ENCODE data around the gene CCDC3.

DNA sequence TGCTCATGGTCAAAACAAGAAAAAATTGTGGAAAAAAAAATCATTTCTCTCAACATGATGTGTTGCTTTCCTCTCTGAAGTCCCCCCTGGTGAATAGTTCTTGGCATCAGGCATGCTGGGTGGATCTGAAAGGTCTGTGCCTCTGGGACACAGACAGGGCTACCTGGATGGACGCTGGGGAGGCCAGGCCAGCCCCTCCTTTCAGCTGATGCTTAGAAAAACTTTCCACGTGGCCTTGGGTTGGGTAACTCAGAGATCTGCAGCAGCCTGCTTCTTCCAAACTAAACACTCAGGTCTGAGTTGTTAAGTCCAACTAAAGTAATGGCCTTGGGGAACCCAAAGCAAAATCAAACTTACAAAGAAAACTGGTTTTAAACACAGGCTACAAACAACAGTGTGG is 113.0 kb downstream of the CCDC3 start:
- TF ChIP-seq, protein P1, sequence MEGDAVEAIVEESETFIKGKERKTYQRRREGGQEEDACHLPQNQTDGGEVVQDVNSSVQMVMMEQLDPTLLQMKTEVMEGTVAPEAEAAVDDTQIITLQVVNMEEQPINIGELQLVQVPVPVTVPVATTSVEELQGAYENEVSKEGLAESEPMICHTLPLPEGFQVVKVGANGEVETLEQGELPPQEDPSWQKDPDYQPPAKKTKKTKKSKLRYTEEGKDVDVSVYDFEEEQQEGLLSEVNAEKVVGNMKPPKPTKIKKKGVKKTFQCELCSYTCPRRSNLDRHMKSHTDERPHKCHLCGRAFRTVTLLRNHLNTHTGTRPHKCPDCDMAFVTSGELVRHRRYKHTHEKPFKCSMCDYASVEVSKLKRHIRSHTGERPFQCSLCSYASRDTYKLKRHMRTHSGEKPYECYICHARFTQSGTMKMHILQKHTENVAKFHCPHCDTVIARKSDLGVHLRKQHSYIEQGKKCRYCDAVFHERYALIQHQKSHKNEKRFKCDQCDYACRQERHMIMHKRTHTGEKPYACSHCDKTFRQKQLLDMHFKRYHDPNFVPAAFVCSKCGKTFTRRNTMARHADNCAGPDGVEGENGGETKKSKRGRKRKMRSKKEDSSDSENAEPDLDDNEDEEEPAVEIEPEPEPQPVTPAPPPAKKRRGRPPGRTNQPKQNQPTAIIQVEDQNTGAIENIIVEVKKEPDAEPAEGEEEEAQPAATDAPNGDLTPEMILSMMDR (IDR thresholded peaks at IDR 0.05), result no peak
- TF ChIP-seq POLR2A (IDR thresholded peaks at IDR 0.05), result no peak
